Parathyroid adenoma (tissue), 2 donors: ENCODE measurements around the gene ANKRD7.
"Not testable (repeated sequence)": the region's sequence is repeated elsewhere in the genome, so short reads cannot be mapped to it uniquely, and the experiment has no call there.

Source experiments
- H2AFZ ChIP-seq: fragments of 300-600 bp; sonication (generic); one replicate; pipeline ENCODE4 v1.7.0; 2017; ENCODE audit warnings: antibody characterized with exemption, mild to moderate bottlenecking
- H3K27ac ChIP-seq: fragments of 300-600 bp; sonication (generic); one replicate; pipeline ENCODE4 v1.7.0; 2017
- H3K27me3 ChIP-seq: fragments of 300-600 bp; sonication (generic); one replicate; pipeline ENCODE4 v1.7.0; 2017; ENCODE audit warnings: low read length; ENCODE audit not compliant: control insufficient read depth, insufficient read depth
- H3K36me3 ChIP-seq: fragments of 300-600 bp; sonication (generic); one replicate; pipeline ENCODE4 v1.7.0; 2017; ENCODE audit warnings: low read length; ENCODE audit not compliant: control insufficient read depth, insufficient read depth
- H3K4me1 ChIP-seq: fragments of 300-600 bp; sonication (generic); one replicate; pipeline ENCODE4 v1.7.0; 2017; ENCODE audit warnings: control low read depth
- H3K4me2 ChIP-seq: fragments of 300-600 bp; sonication (generic); one replicate; pipeline ENCODE4 v1.7.0; 2017; ENCODE audit warnings: low read length
- H3K4me3 ChIP-seq: fragments of 300-600 bp; sonication (generic); one replicate; pipeline ENCODE4 v1.7.0; 2017; ENCODE audit warnings: low read depth, low read length
- H3K79me2 ChIP-seq: fragments of 300-600 bp; sonication (generic); one replicate; pipeline ENCODE4 v1.7.0; 2017; ENCODE audit warnings: control low read depth
- H3K9ac ChIP-seq: fragments of 300-600 bp; sonication (generic); one replicate; pipeline ENCODE4 v1.7.0; 2017; ENCODE audit warnings: mild to moderate bottlenecking
- H3K9me3 ChIP-seq: fragments of 300-600 bp; sonication (generic); one replicate; pipeline ENCODE4 v1.7.0; 2017; ENCODE audit warnings: low read length; ENCODE audit not compliant: control insufficient read depth
- TF ChIP-seq, protein P1 (sequence below): fragments of 300-600 bp; sonication (generic); IDR thresholded peaks from one replicate; pipeline ENCODE4 v1.7.0; 2017; ENCODE audit warnings: antibody characterized with exemption, mild to moderate bottlenecking
- donor health status: primary hyperparathyroidism.

The ANKRD7 gene

DNA sequence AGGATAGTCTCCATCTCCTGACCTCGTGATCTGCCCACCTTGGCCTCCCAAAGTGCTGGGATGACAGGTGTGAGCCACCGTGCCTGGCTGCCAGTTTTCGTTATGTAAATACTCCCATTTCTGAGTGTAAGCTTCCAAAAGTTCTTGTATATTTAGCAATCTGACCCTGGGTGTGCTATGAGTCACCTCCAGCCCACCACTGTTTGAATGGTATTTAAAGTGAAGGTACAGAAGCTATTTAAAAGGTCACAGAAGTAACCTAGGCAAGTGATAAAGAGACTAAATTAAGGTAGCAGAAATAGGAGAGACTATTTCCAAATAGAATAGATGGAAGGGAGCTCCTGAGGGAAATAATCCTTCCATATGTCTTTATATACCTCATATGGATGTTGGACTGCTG lies 3.9 kb upstream of the ANKRD7 start:
- H3K9me3 ChIP-seq = no peaks in the 10 kb centered on the region
- no peak overlapping the region for H3K9ac ChIP-seq
- TF ChIP-seq, protein P1, sequence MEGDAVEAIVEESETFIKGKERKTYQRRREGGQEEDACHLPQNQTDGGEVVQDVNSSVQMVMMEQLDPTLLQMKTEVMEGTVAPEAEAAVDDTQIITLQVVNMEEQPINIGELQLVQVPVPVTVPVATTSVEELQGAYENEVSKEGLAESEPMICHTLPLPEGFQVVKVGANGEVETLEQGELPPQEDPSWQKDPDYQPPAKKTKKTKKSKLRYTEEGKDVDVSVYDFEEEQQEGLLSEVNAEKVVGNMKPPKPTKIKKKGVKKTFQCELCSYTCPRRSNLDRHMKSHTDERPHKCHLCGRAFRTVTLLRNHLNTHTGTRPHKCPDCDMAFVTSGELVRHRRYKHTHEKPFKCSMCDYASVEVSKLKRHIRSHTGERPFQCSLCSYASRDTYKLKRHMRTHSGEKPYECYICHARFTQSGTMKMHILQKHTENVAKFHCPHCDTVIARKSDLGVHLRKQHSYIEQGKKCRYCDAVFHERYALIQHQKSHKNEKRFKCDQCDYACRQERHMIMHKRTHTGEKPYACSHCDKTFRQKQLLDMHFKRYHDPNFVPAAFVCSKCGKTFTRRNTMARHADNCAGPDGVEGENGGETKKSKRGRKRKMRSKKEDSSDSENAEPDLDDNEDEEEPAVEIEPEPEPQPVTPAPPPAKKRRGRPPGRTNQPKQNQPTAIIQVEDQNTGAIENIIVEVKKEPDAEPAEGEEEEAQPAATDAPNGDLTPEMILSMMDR = no peak
- no peaks in the 10 kb centered on the region for H3K36me3 ChIP-seq
- no peaks in the 10 kb centered on the region for H3K27me3 ChIP-seq
- no peak overlapping the region for H3K4me2 ChIP-seq
- H2AFZ ChIP-seq = no peak overlapping the region
- H3K79me2 ChIP-seq = no peaks in the 10 kb centered on the region
- no peak overlapping the region for H3K4me3 ChIP-seq
- no peak overlapping the region for H3K27ac ChIP-seq
- no peaks in the 10 kb centered on the region for H3K4me1 ChIP-seq

DNA sequence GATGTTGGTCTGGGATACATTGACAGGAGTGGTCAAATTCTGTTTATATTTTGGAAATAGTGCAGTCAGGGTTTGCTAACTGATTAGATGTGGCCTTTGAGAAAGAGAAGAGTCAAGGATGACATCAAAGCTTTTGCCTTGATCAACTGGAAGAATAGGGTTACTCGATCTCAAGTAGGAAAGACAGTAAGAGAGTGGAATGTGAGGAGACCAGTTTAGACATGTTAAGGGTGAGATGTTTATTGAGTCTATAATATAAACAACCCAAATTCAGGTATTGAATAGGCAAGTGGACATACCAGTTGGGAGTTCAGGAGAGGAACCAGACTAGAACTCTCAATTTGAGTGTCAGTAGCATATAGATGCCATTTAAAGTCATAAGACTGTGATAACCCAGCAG lies 1.9 kb upstream of the ANKRD7 start:
- H3K4me1 ChIP-seq = no peaks in the 10 kb centered on the region
- H3K4me2 ChIP-seq = no peak overlapping the region
- TF ChIP-seq, protein P1 = no peak
- H3K27me3 ChIP-seq = no peaks in the 10 kb centered on the region
- H3K27ac ChIP-seq = no peak overlapping the region
- no peaks in the 10 kb centered on the region for H3K79me2 ChIP-seq
- H3K9ac ChIP-seq = no peak overlapping the region
- H2AFZ ChIP-seq = no peak overlapping the region
- H3K4me3 ChIP-seq = no peak overlapping the region
- no peaks in the 10 kb centered on the region for H3K36me3 ChIP-seq
- H3K9me3 ChIP-seq = no peaks in the 10 kb centered on the region

DNA sequence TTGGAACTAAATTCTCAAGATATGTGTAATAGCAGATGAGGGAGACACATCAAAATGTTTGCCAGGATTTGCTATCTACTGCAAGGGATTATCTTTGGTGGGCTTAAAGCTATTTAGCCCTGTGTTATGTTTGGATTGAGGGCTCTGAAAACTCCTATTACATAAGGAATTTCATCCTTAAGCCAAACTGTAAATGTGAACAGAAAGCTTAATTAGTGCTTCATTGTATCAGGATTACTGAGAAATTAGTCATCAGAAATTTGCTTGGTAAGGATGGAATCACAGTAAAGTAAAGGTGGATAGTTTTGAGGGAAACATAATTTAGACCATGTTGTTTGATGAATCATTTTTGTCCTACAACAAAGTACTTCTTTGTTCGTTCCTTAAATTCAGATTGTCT lies 8.3 kb downstream of the ANKRD7 start:
- Histone ChIP-seq H3K27me3 (no peaks in the 10 kb centered on the region), H3K4me2 (no peak overlapping the region), H3K27ac (no peak overlapping the region), H3K36me3 (no peaks in the 10 kb centered on the region), H3K9ac (no peak overlapping the region), H2AFZ (no peak overlapping the region), H3K9me3 (no peaks in the 10 kb centered on the region), H3K4me1 (no peaks in the 10 kb centered on the region), H3K4me3 (no peak overlapping the region), H3K79me2 (no peaks in the 10 kb centered on the region)
- TF ChIP-seq, protein P1 = no peak

DNA sequence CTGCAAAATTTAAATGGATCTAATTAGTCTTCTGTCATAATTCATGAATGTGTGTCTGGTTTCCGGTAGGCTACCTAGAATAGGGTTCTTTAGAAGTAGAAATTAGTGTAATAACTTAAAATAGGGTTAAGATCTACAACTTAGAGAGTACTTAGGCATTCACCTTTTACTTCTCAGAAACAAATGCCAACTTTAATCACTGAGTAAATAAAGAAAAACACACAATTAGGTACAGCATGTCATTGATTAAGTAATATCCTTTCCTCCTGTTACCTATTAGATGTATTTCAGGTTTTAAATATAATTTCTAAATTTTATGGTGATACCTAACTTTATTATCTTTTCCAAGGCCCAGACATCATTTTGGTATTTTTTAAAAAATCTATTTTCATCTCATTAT lies 9.3 kb downstream of the ANKRD7 start:
- no peaks in the 10 kb centered on the region for H3K79me2 ChIP-seq
- no peaks in the 10 kb centered on the region for H3K27me3 ChIP-seq
- H3K27ac ChIP-seq = no peak overlapping the region
- no peak overlapping the region for H3K4me2 ChIP-seq
- no peaks in the 10 kb centered on the region for H3K36me3 ChIP-seq
- H3K4me1 ChIP-seq = no peaks in the 10 kb centered on the region
- no peaks in the 10 kb centered on the region for H3K9me3 ChIP-seq
- H3K9ac ChIP-seq = no peak overlapping the region
- no peak overlapping the region for H2AFZ ChIP-seq
- TF ChIP-seq, protein P1 = no peak
- no peak overlapping the region for H3K4me3 ChIP-seq

DNA sequence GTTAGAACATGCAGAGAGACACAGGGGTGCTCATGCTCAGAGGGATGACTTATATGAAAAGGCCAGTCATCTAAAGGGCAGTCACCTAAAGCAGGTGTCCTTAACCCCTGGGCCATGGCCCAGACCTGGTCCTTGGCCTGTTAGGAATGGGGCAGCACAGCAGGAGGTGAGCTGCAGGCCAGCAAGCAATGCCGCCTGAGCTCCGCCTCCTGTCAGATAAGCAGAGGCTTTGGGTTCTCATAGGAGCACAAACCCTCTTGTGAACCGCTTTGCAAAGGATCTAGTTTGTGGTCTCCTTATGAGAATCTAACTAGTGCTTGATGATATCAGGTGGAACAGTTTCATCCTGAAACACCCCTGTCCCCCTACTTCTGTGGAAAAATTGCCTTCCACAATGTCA lies 14.5 kb downstream of the ANKRD7 start:
- Histone ChIP-seq H2AFZ (no peak overlapping the region), H3K4me1 (no peaks in the 10 kb centered on the region), H3K9me3 (no peaks in the 10 kb centered on the region), H3K4me3 (no peak overlapping the region), H3K79me2 (no peaks in the 10 kb centered on the region), H3K36me3 (no peaks in the 10 kb centered on the region), H3K27ac (no peak overlapping the region), H3K9ac (no peak overlapping the region), H3K4me2 (no peak overlapping the region), H3K27me3 (no peaks in the 10 kb centered on the region)
- TF ChIP-seq, protein P1 = no peak

DNA sequence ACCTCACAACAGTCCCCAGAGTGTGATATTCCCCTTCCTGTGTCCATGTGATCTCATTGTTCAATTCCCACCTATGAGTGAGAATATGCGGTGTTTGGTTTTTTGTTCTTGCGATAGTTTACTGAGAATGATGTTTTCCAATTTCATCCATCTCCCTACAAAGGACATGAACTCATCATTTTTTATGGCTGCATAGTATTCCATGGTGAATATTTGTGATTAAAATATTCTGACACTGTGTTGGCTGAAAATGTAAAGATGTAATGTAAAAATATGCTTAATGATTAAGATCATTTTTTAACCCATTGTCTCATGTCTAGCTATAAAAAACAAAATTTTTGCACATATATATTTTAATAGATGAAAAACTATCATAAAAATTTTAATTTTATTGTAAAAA lies 15.8 kb downstream of the ANKRD7 start:
- not testable (repeated sequence) for H3K4me3 ChIP-seq, H3K4me2 ChIP-seq, H3K9ac ChIP-seq, H3K9me3 ChIP-seq, H2AFZ ChIP-seq, H3K27ac ChIP-seq, H3K27me3 ChIP-seq, H3K4me1 ChIP-seq, H3K36me3 ChIP-seq, H3K79me2 ChIP-seq
